PC-9 (cell line): ENCODE results near the gene ZSCAN1.

Experiments used
- CTCF ChIP-seq: fragments of 200-600 bp; sonication (generic); conservative IDR thresholded peaks from 2 replicates; pipeline ENCODE4 v1.6.1; 2017; ENCODE audit warnings: mixed run types, antibody characterized with exemption, mild to moderate bottlenecking, moderate library complexity
- EZH2 ChIP-seq: fragments of 200-600 bp; sonication (generic); IDR thresholded peaks from 2 replicates; pipeline ENCODE4 v1.8.0; 2017; ENCODE audit warnings: antibody characterized with exemption, low read depth

GRCh38 chr19:58091251-58091995 is 57.6 kb downstream of the ZSCAN1 start:
- no peak for TF ChIP-seq CTCF
- no peak for TF ChIP-seq EZH2
